ENCODE results near the gene BICC1.

GRCh38 chr10:58743466-58744115, 230.9 kb downstream of the BICC1 start:
- no peak for TF ChIP-seq CTCF (IDR thresholded peaks at IDR 0.05; ENCODE audit: low read depth, low read length, missing input control)
- no peak for TF ChIP-seq EGR1 (IDR thresholded peaks at IDR 0.05; ENCODE audit: low read depth in 2 of 2)
- no peak for TF ChIP-seq RAD21 (IDR thresholded peaks at IDR 0.05)
- TF ChIP-seq REST (IDR thresholded peaks at IDR 0.05), result no peak
- TF ChIP-seq SP1 (IDR thresholded peaks at IDR 0.05), result no peak
- TF ChIP-seq, protein P1, sequence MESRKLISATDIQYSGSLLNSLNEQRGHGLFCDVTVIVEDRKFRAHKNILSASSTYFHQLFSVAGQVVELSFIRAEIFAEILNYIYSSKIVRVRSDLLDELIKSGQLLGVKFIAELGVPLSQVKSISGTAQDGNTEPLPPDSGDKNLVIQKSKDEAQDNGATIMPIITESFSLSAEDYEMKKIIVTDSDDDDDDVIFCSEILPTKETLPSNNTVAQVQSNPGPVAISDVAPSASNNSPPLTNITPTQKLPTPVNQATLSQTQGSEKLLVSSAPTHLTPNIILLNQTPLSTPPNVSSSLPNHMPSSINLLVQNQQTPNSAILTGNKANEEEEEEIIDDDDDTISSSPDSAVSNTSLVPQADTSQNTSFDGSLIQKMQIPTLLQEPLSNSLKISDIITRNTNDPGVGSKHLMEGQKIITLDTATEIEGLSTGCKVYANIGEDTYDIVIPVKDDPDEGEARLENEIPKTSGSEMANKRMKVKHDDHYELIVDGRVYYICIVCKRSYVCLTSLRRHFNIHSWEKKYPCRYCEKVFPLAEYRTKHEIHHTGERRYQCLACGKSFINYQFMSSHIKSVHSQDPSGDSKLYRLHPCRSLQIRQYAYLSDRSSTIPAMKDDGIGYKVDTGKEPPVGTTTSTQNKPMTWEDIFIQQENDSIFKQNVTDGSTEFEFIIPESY (IDR thresholded peaks at IDR 0.05), result no peak
- TF ChIP-seq YY1 (IDR thresholded peaks at IDR 0.05), result no peak
- TF ChIP-seq ATF3 (IDR thresholded peaks at IDR 0.05), result no peak
- no peak for TF ChIP-seq FOXA1 (IDR thresholded peaks at IDR 0.05)
- TF ChIP-seq FOXA2 (IDR thresholded peaks at IDR 0.05), result no peak
- no peak for TF ChIP-seq JUND (IDR thresholded peaks at IDR 0.05)

Data from liver (tissue), 3 donors.